SIG-M5 treated with dmso at 0.1 percent for 504 hours (cell line): ENCODE data around the gene ARHGEF3.

Experiments
- DNase-seq: peaks from one replicate; lab custom pipeline; 2025; ENCODE audit not compliant: unreplicated experiment; lab: John Stamatoyannopoulos, UW

ARHGEF3 gene

DNA sequence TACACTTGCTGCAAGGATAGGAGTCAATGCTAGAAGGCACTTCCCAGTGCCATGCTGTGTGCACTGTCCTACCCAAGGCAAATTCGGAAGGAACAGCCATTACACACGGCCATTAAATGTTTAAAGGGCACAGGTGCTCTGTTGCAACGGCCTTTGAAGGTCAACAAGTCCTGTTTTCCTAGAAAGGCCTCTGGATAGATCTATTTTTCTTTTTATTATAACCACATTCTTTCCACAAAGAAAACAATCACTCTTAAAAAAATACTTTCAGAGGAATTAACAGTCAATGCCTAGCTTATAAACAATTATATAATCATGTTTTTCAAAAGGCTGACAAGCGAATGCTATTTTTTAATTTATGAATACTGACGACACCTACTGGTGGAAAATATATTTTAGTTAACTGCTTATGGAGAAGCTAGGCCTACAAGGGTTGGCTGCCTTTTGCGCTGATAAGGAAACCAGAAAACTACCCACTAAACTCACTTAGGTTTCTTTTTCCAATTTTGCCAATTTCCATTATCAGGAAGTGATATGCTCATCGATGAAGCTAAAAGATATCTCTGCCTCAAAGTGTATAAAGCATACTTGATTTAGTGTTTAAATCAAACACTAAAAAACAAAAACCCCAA is 2.4 kb downstream of the ARHGEF3 start:
- DNase-seq, result peak; percentile 75

DNA sequence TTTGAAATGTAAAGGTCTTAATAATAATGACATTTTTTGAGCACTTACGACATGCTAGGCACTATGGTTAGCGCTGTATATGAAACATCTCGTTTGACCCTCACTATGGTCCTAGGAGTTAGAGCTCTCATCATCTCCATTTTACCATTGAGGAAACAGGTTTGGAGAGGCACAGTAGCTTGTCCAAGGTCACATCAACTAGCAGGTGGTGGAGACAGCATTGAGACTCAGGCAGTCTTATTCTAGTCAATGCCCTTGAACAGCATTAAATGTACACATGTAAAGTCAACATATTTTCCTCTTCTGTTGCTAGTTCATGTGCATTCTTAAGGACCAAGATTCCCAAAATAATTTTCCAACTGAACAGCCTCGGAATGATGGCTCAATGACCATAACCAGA is 4.8 kb downstream of the ARHGEF3 start:
- no peak for DNase-seq

DNA sequence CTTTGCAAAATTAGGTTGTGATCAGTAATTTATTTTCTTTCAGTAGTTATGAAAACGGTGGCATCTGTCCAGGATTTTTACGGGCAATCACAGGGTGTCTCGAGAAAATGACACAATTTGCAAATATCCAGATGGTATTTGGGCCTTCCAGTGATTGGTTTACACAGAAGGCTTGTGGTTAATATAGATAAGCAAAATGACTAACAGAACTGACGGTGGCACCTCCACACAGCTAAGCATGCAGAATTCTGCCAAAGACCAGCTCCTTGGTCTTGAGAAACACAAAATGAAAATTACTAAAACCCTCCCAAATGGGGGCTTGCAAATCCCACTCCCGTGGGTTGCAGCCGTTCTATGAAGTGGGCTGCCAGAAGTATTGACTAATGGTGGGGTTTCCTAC is 5.5 kb downstream of the ARHGEF3 start:
- DNase-seq, result peak; percentile 61

DNA sequence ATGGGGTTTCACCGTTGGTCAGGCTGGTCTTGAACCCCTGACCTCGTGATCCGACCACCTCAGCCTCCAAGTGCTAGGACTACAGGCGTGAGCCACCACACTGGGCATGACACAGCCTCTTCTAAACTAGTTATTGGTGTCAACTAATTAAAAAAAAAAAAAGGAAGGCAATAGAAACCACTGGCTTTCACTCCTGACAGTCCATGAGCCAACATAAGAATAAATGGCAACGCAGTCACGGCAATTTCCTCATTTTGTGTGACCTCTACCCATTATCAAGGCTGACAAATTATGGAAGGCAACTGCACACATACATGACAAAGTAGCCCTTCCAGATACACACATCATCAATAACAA is 5.9 kb downstream of the ARHGEF3 start:
- peak; percentile 70 for DNase-seq

DNA sequence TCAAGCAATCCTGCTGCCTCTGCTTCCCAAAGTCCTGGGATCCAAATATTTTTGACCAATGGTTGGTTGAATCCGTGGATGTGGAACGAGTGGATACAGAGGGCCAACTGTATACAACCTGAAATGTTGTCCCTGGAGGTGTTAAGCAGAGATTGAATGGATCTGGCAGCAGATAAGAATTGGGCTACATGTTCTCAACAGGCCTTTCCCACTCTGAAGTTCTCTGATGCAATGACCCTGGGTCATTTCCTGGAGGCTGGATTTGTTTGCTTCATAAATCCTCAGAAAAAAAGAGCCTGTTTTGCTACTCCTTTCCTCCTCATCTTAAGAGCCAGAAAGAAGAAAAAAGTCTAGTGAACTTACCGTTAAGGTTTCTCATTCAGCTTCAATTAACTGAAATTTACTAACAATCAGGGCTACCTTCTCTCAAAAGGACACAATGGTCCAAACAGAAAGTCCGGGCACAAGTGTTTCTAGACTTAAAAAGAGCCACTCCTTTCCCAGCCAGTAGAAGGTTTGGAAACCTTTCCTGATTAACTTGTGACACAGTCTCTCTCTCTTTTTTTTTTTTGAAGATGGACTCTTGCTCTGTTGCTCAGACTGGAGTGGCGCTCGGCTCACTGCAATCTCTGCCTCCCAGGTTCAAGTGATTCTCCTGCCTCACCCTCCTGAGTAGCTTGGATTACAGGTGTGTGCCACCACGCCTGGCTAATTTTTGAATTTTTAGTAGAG is 6.5 kb downstream of the ARHGEF3 start:
- DNase-seq, result no peak

DNA sequence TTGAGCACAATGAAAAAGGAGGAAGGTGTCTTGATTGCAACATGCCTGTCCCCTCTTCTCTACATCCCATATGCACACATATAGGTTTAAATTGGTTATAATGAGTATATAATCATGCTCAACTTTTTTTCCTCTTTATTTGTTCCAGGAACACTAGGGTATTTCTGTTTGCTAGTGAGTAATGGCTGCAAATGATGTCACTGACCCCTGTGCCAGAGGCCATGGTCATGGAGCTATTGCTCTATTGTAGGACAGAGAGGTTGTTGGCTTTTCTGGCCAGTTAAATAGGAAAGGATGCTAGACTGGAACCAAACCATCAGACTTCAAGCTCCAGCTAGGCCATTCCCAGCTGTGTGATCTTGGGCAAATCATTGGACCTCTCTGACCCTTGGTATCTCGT is 9.6 kb downstream of the ARHGEF3 start:
- peak; percentile 60 for DNase-seq

DNA sequence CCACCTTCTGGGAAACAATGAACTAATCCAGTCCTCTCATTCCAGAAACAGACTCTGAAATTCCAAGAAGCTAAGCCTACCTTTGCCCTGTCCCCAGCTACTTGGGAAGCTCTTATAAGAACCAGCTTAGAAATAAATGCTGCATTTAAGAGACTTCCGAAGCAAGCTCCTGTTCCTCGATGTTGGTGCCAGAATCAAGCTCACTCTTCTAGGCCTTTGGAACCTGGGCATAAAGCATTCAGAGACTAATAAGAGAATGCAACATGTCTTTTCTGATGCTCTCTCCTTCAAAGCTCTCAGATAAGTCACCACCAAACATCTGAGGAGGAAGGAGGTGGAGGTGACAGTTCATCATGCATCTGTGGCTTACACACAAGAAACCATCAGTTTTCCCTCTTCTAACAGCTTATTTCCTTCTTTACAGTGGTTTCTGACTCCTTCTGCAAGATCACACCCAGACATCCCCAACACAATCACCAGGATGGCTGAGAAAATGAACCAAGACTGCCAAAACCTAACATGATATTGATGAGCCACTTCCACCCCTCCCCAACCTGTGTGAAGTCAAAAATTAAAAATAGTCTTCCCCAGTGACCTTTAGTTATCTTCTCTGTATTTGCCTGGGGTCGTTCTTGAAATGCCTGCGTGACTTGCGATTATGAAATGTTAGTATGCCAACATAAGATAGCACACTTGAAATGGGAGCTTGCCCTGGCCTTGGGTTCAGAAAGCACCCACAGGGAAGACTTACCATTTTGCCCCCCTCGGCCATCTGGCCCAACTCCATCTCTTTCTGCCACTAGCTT is 11.5 kb downstream of the ARHGEF3 start:
- peak; percentile 86 for DNase-seq

DNA sequence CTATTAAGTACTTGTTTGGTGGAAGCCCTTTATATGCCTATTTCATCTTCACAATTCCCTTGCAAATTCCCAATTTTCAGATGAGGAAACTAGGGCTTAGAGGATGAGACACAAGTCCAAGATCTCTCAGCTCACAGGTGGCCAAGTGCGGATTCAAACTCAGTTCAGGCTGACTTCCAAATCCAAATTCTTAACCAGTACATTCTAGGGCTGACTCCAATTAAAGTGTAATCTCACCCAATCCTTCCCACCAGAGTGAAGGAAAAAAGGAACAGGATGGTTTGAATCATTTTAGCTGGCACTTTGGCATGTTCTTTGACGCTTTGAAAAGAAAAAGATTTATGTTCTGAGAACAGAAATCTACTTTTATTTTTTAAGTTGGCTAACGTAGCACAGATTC is 12.7 kb downstream of the ARHGEF3 start:
- DNase-seq, result no peak

DNA sequence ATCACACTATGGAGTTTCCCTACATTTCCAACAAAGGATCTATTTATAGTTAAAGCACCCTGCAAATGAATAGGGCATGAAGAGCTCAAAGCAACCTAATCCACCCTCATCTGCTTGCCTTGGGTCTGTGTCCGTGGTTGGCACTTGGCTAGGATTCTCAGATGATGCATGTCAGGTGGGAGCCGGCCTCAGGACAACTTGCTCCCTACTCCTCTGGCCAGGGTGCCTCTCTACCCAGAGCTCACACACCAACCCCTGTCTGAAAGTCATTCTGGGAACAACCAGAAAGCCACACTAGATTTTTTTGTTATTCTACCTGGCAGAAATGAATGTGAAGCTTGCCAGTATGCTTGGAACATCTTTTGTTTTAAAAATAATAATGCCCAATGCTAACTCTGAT is 13.2 kb downstream of the ARHGEF3 start:
- DNase-seq, result no peak

DNA sequence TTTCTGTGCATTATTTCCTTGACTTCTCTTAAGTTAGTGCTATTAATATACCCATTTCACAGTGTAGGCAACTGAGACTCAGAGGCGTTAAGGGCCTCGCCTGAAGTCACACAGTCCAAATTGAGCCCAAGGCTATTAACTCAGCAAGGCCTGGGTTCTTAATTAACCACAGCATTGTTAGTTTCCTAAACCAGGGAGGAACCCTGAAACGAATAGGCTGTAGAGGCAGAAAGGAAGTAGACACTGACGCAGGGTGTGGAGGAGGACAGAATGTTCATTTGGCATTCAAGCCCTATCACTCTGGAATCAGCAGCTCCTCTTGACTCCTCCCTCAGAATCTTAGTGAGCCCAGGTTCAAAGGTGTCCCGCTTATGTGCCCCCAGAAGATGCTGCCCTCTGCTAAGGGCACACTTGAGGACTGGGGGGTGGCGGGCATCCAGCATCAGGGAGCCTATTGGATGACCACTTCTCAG is 13.9 kb downstream of the ARHGEF3 start:
- no peak for DNase-seq

DNA sequence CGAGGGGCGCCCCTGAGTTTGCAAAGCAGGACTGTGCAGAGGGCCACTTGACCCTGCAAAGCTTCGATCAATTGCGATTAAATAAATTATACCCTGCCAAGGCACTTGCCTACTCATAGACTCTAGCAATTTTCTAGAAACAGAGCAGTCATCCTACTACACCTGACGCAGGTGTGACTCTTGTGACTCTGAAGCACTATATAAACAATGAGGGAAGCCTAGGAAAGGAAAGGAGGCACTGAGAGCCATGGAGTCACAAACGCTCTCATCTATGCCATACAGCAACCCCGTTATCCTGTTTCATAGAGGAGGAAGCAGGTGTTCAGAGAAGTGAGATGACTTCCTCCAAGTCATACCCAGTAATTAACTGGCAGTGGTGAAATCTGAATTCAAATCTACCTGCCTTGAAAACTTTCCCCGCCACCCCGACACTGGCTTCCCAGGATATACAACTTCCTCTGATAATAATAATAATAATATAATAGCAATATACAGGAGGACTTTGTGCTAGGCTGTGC is 14.4 kb downstream of the ARHGEF3 start:
- DNase-seq, result no peak

DNA sequence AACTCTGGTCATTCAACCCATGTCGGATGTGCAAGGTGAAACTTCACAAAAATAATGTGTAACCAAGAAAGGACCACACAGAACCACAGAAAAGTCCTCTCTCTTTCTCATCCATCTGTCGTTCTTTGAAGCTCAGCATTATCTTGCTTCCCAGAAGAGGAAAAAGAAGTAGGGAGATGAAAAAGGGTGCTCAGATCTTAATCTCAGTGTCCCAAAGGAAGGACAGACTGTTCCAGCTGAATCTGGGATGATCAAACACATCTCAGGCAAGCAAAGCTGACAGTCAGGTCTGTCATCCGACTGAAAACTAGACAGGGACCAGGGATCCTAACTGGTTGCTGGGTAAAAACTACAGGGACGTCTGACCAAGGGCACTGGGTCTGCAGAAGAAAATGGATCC is 16.2 kb downstream of the ARHGEF3 start:
- no peak for DNase-seq

DNA sequence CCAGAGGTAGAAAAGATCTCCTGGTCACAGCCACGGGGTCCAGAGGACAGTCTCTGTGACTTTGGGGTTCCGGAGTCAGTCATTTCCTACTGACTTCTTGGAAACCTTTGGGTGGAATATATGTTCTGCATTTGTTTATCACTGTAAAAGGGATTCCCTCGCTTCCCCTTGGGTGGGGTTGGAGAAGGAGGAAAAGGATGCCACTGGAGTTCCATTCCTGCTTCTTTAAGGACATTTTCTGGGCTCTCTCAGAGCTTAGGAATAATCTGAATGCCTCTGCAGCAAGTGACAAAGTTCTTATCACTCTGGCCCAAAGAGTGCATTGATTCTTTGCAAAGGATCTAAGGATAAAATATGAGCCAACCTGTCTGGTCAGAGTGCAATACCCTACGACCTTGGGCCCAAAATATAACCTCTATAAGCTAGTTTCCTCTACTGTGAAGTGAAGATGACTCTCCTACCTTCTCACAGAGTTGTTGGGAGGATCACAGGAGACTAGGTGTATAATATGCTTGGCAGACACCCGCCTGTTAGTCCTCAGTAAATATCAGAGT is 17.2 kb downstream of the ARHGEF3 start:
- no peak for DNase-seq

DNA sequence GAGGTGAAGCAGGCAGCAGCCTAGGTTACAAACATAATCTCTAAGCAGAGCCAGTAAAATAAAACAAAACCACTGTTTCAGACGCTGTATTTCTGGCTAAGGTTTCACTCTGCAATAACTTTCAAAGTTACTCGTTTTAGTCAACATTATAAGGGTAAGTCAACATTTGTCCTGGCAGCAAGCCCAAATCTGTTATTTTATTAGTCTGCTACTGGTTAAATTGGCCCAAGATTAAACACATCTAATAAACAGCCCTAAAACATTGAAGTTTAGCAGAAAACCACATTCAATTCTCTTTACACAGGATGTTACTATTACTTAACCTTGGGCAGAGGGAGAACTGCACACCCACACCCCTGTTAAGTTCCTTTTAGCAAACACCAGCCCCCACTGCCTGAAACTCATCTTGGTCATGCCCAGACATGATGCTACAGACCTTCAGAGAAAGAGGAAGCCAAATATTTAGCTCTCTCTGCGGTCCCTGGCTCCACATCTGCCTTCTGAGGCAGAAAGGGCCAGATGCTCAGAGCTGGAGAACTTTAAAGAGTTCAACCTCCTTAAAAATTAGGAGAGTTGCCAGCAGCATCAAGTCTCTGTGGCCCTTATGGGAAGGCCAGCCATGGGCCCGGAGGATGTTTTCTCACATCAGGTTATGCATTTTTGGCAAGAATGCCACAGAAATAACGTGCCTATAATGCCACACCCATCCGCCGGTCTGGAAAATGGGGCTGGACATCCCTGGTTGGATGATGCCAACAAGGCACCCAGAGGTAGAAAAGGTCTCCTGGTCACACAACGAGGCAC is 17.9 kb downstream of the ARHGEF3 start:
- DNase-seq, result peak; percentile 100

DNA sequence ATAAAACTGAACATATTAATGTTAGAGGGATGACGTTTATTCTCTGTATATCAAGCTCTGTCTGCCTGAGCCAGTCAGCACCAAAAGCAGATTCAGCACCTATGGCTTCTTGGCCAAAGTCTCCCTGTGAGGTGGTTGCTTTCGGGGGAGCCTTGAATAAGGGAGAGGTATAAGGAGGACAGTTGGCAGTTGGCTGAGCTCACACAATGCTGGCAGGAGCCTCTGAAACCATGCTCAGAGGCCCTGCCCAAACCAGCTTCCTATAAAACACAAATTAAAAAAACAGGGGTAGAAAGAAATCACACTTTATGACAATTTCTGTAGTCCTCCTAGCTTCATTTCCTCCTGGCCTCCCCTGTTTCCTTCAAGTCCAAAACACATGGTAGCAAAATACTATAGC is 18.8 kb downstream of the ARHGEF3 start:
- DNase-seq, result no peak

DNA sequence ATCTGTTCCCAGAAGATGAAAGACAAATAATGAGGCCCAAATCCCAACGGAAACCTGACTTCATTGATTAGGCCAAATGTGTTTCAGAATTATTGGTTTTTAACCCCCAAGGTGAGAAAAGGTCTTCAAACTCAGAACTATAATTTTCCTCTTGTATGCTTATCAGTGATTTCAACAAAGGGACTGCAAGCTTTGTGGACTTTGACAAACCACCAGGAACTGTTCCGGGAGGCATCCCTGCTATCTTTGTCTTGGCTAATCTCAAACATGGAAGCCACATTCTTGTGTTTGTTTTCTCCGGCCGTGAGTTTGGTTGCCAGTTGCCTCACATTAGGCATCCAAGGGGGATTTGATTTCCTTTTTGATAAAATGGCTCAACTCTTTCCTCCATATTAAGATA is 19.5 kb downstream of the ARHGEF3 start:
- DNase-seq, result no peak

DNA sequence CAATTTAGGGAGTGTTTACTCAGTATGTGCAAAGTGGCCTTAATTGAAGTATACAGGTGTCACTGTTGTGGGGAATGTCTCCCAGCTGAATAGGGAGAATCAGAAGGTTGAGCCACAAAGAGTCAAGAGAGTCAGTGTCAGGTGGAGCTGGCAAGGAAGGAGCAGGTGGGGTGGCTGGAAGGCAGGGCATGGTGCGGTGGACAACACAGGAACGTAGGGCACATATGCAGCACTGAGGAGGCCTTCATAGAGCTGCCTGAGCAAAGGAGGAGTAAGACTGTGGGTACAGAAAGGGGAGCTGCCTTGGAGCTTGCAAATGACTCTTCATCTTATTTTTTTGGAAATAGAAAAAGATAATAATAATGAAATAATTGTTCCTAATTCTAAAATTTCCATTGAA is 20.0 kb downstream of the ARHGEF3 start:
- no peak for DNase-seq

DNA sequence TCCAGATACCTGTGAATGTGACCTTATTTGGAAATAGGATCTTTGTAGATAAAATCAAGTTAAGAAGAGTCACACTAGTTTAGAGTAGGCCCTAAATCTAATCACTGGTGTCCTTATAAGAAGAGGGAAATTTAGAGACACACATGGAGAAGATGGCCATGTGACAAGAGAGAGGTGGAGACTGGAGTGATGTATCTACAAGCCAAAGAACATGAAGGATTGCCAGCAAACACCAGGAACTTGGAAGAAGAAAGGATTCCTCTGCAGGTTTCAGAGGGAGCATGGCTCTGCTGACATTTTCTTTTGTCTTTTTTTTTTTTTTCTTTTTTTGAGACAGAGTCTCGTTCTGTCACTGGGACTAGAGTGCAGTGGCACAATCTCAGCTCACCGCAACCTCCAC is 20.8 kb downstream of the ARHGEF3 start:
- no peak for DNase-seq

DNA sequence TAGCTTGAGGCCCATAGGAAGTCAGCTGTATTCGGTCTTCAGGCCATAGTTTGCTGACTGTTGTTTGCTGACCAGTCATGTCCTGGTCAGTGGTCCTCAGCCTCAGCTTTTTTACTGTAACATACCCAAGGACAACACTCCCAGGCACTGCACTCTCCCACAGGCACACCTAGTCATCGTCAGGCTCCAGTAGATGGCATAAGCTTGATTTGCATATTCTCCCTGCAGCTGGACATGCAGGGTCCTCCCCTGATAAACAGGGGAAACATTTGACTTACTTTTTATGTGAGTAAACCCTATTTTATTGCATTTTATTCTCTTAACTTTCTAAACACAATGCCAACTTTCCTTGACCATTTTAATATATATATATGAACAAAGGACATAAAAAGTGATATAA is 22.9 kb downstream of the ARHGEF3 start:
- no peak for DNase-seq

DNA sequence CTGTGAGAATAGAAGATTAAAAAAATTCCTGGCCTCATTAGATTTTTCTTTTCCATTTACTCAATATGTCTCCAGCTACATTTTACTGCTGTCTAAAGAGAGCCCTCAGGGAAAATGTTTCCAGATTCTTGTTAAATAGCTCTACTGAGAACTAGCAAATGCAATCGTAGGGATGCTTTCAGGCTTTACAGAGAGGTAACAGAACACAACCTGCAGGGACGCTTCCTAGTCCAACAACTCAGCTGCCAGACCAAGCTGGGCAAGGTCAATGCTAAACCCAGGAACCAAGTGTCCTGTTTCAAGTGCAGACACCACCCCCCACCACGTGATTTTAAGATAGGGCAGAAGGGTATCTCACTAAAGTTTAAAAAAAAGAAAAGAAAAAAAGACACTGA is 25.2 kb downstream of the ARHGEF3 start:
- no peak for DNase-seq
